HG03520 (cell line): ENCODE results near the gene AGBL2.
"Not testable (repeated sequence)": the region's sequence is repeated elsewhere in the genome, so short reads cannot be mapped to it uniquely, and the experiment has no call there.

Experiments used
- ATAC-seq: cut with Tn5 transposase; IDR thresholded peaks from one replicate; pipeline ENCODE4 v1.9.1; 2021; ENCODE audit warnings: mild to moderate bottlenecking, moderate library complexity; ENCODE audit not compliant: unreplicated experiment

Gene AGBL2

DNA sequence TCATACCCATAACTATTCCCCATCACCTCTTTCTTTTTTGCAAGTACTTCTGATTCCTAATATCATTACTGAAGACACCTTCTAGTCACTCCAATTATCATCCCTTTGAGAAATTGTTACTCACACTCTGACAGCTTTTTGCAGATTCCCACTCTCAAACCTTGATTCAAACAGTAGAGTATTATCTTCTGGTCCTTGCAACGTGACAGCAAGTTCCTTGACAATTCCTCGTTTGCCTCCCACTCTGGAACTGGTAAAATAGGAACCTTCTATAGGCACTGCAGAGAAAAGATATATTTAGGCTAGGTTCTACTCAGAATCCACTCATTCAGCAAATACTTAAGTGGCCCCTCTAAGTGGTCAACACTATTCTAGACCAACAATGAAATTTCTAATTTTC, 23.2 kb downstream of the AGBL2 start:
- no peak for ATAC-seq

DNA sequence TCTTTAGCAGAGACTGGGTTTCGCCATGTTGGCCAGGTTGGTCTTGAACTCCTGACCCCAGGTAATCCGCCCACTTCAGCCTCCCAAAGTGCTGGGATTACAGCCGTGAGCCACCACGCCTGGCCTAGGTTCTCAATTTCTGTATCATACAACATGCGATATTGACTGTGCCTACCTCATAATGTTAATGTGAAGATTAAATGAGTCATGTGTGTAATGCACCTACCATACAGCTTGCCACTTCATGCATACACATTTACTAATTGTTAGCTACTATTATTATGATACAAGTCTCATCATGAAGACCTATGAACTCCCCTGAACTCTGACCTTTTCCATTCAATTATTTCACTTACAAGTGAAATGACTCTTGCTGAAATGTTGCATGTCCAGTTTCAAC, 25.7 kb downstream of the AGBL2 start:
- no peak for ATAC-seq

DNA sequence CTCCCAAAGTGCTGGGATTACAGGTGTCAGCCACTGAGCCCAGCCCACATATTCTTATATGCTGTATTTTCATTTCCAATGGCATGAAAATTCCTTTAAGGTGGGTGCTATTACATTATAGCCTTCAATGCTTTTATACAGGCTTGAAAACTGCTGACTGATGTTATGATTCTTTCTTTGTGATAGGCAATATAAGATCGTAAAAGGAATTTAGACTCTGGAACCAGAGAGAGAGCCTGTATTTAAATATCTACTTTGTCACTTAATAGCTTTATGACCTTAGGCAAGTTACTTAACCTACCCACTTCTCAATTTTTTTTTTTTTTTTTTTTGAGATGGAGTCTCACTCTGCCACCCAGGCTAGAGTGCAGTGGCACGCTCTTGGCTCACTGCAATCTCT, 26.2 kb downstream of the AGBL2 start:
- no peak for ATAC-seq

DNA sequence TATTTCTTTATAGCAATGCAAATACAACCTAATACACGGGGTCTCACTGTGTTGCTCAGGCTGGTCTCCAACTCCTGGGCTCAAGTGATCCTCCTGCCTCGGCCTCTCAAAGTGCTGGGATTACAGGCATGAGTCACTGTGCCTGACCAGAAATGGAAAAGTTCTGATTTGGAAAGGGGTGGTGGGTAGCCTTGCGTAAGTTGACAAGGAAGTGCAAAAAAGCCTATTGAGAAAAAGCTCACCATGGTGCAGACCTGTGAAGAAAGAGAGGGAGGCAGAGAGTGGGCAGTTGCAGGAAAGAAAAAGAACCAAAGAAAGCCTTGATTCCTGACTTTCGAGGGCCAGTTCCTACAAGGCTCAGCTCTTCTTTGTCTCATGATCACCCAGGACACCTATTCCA, 27.1 kb downstream of the AGBL2 start:
- no peak for ATAC-seq

DNA sequence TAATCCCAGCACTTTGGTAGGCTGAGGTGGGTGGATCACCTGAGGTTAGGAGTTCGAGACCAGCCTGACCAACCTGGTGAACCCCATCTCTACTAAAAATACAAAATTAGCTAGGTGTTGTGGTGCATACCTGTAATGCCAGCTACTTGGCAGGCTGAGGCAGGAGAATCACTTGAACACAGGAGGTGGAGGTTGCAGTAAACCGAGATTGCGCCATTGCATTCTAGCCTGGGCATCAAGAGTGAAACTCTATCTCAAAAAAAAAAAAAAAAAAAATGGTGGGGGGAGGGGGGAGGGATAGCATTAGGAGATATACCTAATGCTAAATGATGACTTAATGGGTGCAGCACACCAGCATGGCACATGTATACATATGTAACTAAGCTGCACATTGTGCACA, 28.5 kb downstream of the AGBL2 start:
- ATAC-seq, result not testable (repeated sequence)

DNA sequence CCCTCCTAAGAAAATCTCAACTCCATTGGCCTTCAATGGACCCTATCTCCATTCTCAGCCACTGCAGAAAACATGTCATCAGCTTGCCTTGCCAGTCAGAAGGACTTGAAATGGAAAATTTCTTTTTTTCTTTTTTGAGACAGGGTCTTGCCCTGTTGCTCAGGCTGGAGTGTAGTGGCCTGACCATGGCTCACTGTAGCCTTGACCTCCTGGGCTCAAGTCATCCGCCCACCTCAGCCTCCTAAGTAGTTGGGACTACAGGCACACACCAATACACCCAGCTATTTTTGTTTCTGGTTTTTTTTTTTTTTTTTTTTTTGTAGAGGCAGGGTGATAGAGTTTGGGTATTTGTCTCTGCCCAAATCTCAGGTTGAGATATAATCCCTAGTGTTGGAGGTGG, 29.0 kb downstream of the AGBL2 start:
- ATAC-seq, result no peak

DNA sequence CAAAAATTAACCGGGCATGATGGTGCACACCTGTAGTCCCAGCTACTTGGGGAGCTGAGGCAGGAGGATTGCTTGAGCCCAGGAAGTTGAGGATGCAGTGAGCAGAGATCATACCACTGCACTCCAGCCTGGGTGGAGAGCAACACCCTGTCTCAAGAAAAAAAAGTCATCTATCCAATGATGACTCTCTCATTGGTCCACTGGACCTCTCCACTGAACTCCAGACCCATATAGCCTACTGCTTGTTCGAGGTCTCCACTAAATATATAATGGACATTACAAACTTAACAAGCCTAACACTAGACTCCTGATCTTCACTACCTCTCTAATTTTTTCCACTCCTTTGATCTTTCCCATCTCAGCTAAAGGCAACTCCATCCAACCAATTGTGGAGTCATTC, 39.3 kb downstream of the AGBL2 start:
- ATAC-seq, result no peak

DNA sequence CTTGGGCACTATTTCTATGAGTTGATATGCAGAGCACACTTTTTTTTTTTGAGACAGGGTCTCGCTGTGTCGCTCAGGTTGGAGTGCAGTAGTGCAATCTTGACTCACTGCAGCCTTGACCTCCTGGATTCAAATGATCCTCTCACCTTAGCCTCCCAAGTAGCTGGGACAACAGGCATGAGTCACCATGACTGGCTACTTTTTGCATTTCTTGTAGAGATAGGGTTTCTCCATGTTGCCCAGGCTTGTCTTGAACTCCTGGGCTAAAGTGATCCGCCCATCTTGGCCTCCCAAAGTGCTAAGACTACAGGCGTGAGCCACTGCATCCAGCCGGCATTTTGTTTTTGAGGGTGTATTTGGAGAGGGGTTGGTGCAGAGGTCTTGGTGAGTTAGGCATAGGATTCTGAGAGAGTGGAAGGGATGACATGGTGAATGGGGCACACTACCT, 42.9 kb downstream of the AGBL2 start:
- ATAC-seq, result no peak

DNA sequence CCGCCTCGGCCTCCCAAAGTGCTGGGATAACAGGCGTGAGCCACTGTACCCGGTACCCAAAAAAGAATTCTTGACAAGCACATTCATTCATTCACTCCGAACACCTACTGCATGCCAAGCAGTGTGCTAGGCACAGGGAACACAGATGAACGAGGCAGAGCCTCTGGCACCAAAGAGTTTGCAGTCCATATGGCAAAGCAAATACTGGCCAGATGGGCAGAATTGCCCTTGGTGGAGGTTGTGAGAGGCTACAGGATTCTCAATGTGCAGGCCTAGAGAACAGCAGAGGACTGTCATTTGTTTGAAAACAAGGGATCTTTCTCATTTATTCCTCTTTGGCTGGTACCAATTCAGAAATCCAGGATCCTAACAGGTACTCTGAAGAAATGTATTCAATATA, 45.3 kb downstream of the AGBL2 start:
- no peak for ATAC-seq

DNA sequence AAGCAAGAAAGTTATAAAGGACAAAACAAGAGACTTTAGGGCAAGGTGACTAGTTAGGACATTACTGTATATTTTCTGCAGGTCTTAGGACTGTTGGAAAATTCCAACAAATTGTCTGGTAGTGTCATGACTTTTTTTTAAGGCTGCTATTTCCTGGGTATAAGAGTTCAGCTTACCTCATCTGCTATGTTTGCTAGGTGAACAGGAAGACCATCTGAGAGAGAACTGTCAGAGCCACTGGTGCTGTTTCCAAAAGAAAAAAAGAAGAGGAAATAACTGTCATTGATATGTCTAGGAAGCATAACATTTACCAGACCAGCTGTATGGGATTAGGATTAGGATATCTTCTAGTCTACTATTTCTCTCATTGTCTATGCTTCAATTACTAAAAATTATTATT, 46.5 kb downstream of the AGBL2 start:
- no peak for ATAC-seq

DNA sequence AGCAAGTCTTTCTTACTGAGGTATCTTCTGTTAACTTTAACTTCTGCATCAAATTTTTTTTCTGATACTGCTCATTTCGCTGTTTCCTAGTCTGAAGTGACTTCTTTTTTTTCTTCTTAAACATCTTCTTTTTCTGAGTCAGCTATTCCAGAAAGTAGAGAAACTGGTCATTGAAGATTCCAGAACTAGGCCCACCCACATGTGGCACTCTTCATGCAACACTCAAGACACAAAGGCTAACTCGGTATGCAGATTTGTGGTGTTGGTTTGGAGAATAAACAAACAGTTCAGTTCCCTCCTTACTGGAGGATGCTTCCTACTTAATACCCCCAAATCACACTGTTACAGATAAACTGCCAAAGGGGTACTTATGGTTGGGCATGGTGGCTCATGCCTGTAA, 47.6 kb downstream of the AGBL2 start:
- ATAC-seq, result no peak

DNA sequence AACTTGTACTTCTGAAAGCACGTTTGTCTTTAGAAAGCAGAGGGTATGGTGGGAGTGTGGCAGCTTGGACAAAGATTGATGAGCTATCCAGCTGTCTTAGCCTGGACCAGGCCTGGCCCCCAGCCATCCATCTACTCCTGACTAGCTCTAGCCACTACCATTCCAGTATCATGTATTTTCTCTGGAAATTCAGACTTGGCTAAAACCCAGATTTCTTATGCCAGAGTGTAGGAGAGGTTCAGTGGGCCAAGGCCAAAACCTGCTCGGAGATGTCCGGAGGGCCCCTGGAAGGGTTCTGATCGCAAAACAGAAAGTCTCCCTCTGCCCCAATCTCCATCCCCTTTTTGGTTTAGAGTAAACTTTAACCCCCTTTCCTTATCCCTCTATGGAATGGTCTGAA, 48.0 kb downstream of the AGBL2 start:
- no peak for ATAC-seq

DNA sequence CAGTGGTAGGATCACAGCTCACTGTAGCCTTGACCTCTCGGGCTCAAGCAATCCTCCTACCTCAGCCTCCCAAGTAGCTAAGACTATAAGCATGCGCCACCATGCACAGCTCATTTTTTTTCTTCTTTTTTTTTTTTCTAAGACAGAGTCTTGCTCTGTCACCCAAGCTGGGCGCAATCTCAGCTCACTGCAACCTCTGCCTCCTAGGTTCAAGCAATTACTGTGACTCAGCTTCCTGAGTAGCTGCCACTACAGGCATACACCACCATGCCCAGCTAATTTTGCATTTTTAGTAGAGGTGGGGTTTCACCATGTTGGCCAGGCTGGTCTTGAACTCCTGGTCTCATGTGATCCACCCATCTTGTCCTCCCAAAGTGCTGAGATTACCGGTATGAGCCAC, 50.2 kb downstream of the AGBL2 start:
- ATAC-seq, result not testable (repeated sequence)

DNA sequence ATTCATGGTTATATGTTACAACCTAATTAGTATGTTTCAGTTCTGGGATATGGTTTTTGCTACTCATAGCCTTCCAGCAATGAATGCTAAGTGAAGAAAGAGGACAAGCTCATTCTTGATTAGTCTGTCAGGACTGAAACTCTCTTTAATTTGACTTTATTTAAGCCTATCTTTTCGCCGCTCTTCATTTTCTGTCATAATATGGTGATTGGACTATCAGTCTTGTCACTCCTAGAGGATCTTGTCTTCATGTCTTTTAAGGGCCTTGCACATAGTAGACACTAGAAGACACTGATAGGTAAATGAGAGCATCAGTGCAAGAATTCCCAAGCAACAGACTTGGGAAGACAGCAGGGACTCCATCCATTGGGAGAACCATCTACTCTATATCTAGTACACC, 53.9 kb downstream of the AGBL2 start:
- no peak for ATAC-seq

DNA sequence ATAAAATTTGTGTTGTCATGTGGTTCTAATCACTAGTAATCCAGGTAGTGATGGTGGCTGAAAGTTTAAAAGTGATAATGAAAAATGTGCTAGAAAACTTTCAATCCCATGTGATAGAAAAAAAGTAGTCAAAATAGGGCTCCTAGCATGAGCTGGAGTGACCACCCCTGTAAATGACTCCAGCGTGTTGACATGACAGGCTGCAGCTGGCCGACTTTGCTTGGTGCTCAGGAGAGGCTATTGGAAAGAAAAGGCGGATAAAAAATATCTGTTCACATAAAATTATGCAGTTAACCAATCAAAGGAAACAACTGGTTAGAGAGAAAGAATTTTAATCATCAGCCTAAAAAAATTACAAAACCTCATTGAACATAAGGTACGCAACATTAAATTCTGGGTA, 55.9 kb downstream of the AGBL2 start:
- no peak for ATAC-seq

DNA sequence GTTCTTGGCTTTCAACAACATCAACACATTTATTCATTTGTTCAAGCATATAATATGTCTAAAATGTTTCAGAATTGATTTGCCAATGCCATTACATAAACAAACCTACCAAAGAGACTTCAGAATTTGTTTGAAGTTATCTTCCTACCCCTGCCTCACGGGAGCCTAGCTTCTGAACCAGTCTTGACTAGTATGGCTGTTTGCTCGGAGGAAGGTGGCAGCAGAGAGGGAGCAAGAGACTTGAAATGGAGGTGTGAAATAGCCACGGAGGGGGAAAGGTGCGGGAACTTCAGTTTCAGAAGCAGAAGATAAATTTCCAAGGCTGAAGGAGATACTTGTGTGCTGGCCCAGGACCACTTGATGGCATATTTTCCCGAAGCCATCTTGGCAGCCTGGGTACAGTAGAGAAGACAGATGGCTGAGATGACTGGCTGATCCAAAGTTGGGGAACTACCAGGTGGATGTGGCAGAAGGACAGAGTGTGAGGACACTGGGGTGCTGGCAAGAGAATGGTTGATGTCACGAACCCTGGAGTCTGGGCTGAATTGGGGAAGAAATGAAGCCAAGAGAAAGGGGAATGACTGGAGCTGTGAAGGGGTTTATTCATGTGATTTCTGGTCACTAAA, 58.8 kb downstream of the AGBL2 start:
- no peak for ATAC-seq

DNA sequence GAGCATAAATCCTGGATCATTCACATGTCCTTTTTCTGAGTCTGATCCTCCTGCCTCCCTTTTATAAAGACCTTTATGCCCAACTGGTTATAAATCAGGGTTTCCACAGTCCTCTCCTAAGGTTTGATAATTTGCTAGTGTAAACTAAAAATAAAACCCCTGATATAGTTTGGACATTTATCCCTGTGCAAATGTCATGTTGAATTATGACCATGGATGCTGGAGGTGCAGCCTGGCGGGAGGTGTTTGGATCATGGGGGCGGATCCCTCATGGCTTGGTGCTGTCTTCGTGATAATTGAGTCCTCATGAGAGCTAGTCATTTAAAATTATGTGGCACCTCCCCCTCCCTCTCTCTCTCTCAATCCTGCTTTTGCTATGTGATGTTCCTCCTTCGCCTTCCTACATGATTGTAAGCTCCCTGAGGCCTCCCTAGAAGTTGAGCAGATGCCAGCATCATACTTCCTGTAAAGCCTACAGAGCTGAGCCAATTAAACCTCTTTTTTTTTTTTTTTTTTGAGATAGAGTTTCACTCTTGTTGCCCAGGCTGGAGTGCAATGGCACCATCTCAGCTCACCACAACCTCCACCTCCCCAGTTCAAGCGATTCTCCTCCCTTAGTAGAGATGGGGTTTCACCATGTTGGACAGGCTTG, 63.2 kb downstream of the AGBL2 start:
- no peak for ATAC-seq

DNA sequence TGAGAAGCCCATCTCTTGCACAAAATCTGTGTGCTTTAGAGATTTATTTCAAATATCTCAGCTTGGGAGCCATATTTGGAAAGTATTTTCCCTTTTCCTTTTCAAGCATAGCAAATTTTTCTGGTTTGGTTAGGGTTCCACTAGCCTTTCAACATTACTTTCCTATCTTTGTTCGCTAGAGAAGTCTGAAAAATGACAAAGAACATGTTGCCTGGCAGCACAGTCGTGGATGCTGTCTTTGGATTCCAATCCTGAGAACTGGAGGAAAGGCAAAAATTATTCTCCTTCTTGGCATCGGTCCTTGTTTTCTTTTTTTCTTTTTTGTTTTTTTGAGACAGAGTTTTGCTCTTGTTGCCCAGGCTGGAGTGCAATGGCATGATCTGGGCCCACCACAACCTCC, 65.9 kb downstream of the AGBL2 start:
- ATAC-seq, result no peak

DNA sequence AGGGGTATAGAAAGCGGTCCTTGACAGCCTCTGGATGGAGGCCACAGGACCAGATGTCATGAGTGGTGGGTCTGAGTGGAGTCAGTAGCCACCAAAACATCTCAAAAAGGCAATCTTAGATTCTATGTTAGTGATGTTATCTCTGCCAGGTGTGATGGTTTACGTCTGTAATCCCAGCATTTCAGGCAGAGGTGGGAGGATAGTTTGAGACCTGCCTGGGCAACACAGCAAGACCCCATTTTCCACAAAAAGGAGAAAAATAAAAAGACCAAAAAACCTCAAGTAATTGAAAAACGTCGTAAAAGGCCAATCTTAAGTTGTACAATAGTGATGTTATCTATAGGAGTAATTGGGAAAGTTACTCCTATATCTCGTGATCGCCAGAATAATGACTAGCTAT, 69.2 kb downstream of the AGBL2 start:
- no peak for ATAC-seq

DNA sequence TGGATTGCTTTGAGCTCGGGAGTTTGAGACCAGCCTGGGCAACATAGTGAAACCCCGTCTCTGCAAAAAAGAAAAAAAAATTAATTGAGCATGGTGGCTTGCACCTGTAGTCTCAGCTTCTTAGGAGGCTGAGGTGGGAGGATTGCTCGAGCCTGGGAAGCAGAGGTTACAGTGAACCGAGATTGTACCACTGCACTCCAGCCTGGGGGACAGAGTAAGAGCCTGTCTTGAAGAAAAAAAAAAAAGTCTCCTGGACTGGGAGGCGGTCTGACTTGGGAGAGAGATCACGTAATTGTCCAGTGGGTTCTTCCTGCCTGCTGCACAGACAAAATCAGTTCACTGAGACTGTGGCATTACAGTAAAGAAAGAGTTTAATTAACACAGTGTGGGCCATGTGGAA, 69.7 kb downstream of the AGBL2 start:
- no peak for ATAC-seq

DNA sequence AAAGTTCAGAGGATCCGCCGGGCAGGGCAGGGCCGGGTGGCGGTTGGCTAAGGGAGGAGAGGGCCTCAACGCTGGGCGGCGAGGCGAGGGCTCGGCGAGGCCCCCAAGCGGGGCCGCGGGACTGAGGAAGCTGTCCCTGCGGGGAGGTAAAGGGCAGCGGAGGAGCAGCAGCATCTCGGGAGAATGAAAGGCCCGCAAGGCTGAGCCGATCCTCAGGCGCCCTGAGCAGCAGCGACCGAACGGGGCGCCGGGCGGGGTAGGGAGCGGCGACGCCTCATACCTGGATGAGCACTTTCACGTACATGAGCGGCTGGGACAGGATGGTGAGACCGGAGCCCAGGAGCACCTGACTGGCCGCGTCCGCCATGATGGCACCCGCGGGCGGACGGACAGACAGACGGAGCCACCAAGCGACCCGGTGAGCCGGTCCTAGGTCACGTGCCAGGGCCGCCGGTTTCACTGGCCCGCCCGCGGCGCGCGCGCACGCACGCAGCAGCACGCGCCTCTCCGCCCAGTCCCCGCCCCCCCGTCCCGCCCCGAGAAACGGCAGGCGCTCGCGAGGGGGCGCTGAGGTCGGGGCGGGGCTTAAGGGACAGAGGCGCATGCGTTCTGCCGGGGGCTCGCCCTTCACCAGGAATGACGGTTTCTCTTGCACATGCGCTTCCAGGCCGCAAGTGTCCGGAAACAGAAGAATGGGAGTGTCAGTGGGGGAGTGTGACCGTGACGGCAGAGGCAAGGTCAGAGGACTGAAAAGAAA, 72.9 kb downstream of the AGBL2 start, which contains the start of gene MTCH2:
Gene MTCH2, minus strand, starts transcription at position 461 of the 757 bp plus-strand sequence. Its CDS starts 94 bp downstream, at position 367.
- ATAC-seq, result peak; percentile 89

DNA sequence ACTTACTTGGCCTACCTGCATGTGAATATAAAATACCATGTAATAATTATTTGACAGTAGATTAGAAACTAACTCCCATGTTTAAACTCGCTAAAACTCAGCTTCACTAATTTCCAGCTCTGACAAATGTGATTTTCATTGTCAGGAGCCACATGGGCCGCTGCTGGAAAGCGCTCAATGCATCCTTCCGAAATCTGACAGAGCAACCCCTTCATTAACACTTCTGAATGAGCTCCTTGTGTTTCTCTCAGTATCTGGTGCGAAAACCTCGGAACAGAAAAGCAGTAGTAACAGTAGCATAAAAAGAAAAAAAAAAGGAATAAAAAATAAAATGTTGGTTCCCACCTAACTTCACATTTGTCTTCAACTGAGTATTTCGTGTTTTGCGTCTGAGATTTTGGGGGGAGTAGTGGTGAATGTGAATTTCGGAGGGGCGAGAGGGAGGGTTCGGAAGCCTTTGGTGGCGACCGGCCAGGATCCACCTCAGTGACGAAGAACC, 73.5 kb downstream of the AGBL2 start:
- no peak for ATAC-seq
